ENCODE data around the gene CTNNA2.

CTNNA2 gene

GRCh38 chr2:80517316-80517715 is 1004.5 kb downstream of the CTNNA2 start:
- DNase-seq (ENCODE audit: extremely low read depth, low read depth), result no peak
- no peak for TF ChIP-seq CTCF (IDR thresholded peaks at IDR 0.05; ENCODE audit: low read depth, low read length)

- no peak for DNase-seq (ENCODE audit: extremely low read depth, low read depth)
- TF ChIP-seq CTCF (IDR thresholded peaks at IDR 0.05; ENCODE audit: low read depth, low read length), result no peak
Observed at GRCh38 chr2:80519121-80519643, 1006.3 kb downstream of the CTNNA2 start.

GRCh38 chr2:80519699-80520291 is 1006.9 kb downstream of the CTNNA2 start:
- TF ChIP-seq CTCF (IDR thresholded peaks at IDR 0.05; ENCODE audit: low read depth, low read length), result no peak
- no peak for DNase-seq (ENCODE audit: extremely low read depth, low read depth)

- no peak for DNase-seq (ENCODE audit: extremely low read depth, low read depth)
- no peak for TF ChIP-seq CTCF (IDR thresholded peaks at IDR 0.05; ENCODE audit: low read depth, low read length)
Observed at GRCh38 chr2:80525152-80525551, 1012.3 kb downstream of the CTNNA2 start.

- no peak for DNase-seq (ENCODE audit: extremely low read depth, low read depth)
- no peak for TF ChIP-seq CTCF (IDR thresholded peaks at IDR 0.05; ENCODE audit: low read depth, low read length)
Observed at GRCh38 chr2:80527119-80527518, 1014.3 kb downstream of the CTNNA2 start.

- no peak for TF ChIP-seq CTCF (IDR thresholded peaks at IDR 0.05; ENCODE audit: low read depth, low read length)
- DNase-seq (ENCODE audit: extremely low read depth, low read depth), result no peak
Observed at GRCh38 chr2:80529466-80530165, 1016.8 kb downstream of the CTNNA2 start.

- TF ChIP-seq CTCF (IDR thresholded peaks at IDR 0.05; ENCODE audit: low read depth, low read length), result no peak
- no peak for DNase-seq (ENCODE audit: extremely low read depth, low read depth)
Observed at GRCh38 chr2:80530442-80531064, 1017.7 kb downstream of the CTNNA2 start.
